SK-N-SH treated with all-trans-retinoic acid at 6 μM for 48 hours (cell line): ENCODE results near the gene BEST3.

ENCODE experiments used
- TCF4 ChIP-seq: fragments of 250-450 bp; sonication (Bioruptor Pico); IDR thresholded peaks from 2 replicates; pipeline ENCODE4 v1.8.0; 2021; ENCODE audit warnings: mild to moderate bottlenecking, moderate library complexity, borderline replicate concordance
- ZFP3 ChIP-seq: fragments of 250-450 bp; sonication (Bioruptor Pico); IDR thresholded peaks from 2 replicates; pipeline ENCODE4 v1.5.0; 2020; ENCODE audit warnings: mild to moderate bottlenecking, moderate library complexity

GRCh38 chr12:69698054-69698453, 1.0 kb downstream of the BEST3 start:
- TF ChIP-seq ZFP3 (no peak), TCF4 (CRISPR knock-in tag) (no peak)
